ENCODE results near the gene PERCC1.

- TF ChIP-seq, protein P1, sequence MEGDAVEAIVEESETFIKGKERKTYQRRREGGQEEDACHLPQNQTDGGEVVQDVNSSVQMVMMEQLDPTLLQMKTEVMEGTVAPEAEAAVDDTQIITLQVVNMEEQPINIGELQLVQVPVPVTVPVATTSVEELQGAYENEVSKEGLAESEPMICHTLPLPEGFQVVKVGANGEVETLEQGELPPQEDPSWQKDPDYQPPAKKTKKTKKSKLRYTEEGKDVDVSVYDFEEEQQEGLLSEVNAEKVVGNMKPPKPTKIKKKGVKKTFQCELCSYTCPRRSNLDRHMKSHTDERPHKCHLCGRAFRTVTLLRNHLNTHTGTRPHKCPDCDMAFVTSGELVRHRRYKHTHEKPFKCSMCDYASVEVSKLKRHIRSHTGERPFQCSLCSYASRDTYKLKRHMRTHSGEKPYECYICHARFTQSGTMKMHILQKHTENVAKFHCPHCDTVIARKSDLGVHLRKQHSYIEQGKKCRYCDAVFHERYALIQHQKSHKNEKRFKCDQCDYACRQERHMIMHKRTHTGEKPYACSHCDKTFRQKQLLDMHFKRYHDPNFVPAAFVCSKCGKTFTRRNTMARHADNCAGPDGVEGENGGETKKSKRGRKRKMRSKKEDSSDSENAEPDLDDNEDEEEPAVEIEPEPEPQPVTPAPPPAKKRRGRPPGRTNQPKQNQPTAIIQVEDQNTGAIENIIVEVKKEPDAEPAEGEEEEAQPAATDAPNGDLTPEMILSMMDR (IDR thresholded peaks at IDR 0.05) = no peak
- no peak for TF ChIP-seq POLR2A (IDR thresholded peaks at IDR 0.05)
Observed at GRCh38 chr16:1449201-1449788, 18.4 kb downstream of the PERCC1 start.
